ACC112 (cell line): ENCODE results near the gene ALK.

ENCODE experiments used
- H2AFZ ChIP-seq: fragments of 200-600 bp; sonication (generic); one replicate; pipeline ENCODE4 v1.6.0; 2017; ENCODE audit warnings: antibody characterized with exemption, low read length; ENCODE audit not compliant: unreplicated experiment
- H3K27ac ChIP-seq: fragments of 200-600 bp; sonication (generic); 2 replicates; pipeline ENCODE4 v1.5.1; 2014; ENCODE audit warnings: low read depth, mild to moderate bottlenecking, antibody characterized with exemption, low read length, moderate library complexity
- H3K27me3 ChIP-seq: fragments of 200-600 bp; sonication (generic); 2 replicates; pipeline ENCODE4 v1.6.1; 2014; ENCODE audit warnings: mild to moderate bottlenecking, antibody characterized with exemption, low read length, moderate library complexity, mixed read lengths; ENCODE audit not compliant: insufficient read depth
- H3K36me3 ChIP-seq: fragments of 200-600 bp; sonication (generic); 2 replicates; pipeline ENCODE4 v1.6.1; 2016; ENCODE audit warnings: mild to moderate bottlenecking, antibody characterized with exemption, low read length, moderate library complexity, mixed read lengths; ENCODE audit not compliant: insufficient read depth
- H3K4me1 ChIP-seq: fragments of 200-600 bp; sonication (generic); one replicate; pipeline ENCODE4 v1.6.1; 2016; ENCODE audit warnings: low read length, mixed read lengths; ENCODE audit not compliant: insufficient read depth, unreplicated experiment, control insufficient read depth
- H3K4me3 ChIP-seq: fragments of 200-600 bp; sonication (generic); 2 replicates; pipeline ENCODE4 v1.5.1; 2014; ENCODE audit warnings: mild to moderate bottlenecking, low read depth, low read length
- H3K79me2 ChIP-seq: fragments of 200-600 bp; sonication (generic); one replicate; pipeline ENCODE4 v1.6.0; 2016; ENCODE audit warnings: low read length; ENCODE audit not compliant: control insufficient read depth, unreplicated experiment, insufficient read depth

The ALK gene

GRCh38 chr2:29817801-29818680, 103.3 kb downstream of the ALK start:
- Histone ChIP-seq H2AFZ (no peak overlapping the region), H3K4me3 (no peak overlapping the region), H3K27ac (no peak overlapping the region), H3K27me3 (peaks cover 46% of the 10 kb centered on the region), H3K79me2 (no peaks in the 10 kb centered on the region), H3K4me1 (no peaks in the 10 kb centered on the region), H3K36me3 (no peaks in the 10 kb centered on the region)

- Histone ChIP-seq H3K36me3 (no peaks in the 10 kb centered on the region), H2AFZ (no peak overlapping the region), H3K27me3 (peaks cover 47% of the 10 kb centered on the region), H3K4me1 (no peaks in the 10 kb centered on the region), H3K27ac (no peak overlapping the region), H3K79me2 (no peaks in the 10 kb centered on the region), H3K4me3 (no peak overlapping the region)
Measured at GRCh38 chr2:29817299-29817698, 104.1 kb downstream of the ALK start.

- Histone ChIP-seq H3K79me2 (no peaks in the 10 kb centered on the region), H3K4me3 (no peak overlapping the region), H3K27ac (no peak overlapping the region), H3K4me1 (no peaks in the 10 kb centered on the region), H3K36me3 (no peaks in the 10 kb centered on the region), H2AFZ (no peak overlapping the region), H3K27me3 (peaks cover 50% of the 10 kb centered on the region)
Measured at GRCh38 chr2:29816651-29817050, 104.7 kb downstream of the ALK start.

DNA sequence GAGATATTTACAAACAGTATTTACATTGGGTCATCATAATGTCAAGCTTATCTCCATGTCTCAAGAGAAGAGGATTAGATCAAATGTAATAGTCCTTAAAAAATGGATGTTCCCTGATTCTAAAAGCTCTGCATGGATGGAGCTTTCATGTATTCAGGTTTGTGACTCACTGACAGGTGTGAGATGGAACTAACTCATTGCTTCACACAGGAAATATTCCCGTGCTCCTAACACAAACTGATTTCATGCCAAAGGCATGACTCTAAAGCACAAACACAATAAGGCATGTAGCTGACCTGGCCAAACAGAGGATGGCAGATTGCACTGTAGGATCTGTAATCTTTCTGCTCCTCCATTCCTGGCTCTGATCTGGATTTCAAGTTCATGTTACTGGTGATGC, 110.0 kb downstream of the ALK start:
- H3K36me3 ChIP-seq = no peaks in the 10 kb centered on the region
- no peaks in the 10 kb centered on the region for H3K4me1 ChIP-seq
- no peak overlapping the region for H3K27ac ChIP-seq
- H3K79me2 ChIP-seq = no peaks in the 10 kb centered on the region
- H3K27me3 ChIP-seq = peaks cover 30% of the 10 kb centered on the region
- no peak overlapping the region for H2AFZ ChIP-seq
- no peak overlapping the region for H3K4me3 ChIP-seq

DNA sequence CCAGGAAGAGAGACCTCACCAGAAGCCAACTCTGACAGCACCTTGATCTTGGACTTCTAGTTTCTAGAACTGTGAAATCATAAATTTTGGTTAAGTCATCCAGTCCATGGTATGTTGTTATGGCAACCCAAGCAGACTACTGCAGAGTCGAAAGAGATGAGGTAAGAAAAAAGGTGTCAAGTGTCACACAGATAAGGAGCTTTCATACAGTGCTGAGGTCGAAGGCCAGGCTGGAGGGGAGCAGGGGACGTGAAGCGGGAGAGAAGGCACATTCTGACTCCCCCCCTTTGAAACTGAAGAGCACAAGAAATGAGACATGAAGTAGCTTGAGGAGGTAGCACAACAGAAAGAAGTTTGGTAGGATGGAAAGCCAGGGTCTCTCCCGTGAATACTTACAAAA, 110.4 kb downstream of the ALK start:
- H3K27ac ChIP-seq = no peak overlapping the region
- H3K27me3 ChIP-seq = peaks cover 25% of the 10 kb centered on the region; the same call in 1 of the 2 replicates
- H2AFZ ChIP-seq = no peak overlapping the region
- H3K4me1 ChIP-seq = no peaks in the 10 kb centered on the region
- H3K79me2 ChIP-seq = no peaks in the 10 kb centered on the region
- no peaks in the 10 kb centered on the region for H3K36me3 ChIP-seq
- no peak overlapping the region for H3K4me3 ChIP-seq

DNA sequence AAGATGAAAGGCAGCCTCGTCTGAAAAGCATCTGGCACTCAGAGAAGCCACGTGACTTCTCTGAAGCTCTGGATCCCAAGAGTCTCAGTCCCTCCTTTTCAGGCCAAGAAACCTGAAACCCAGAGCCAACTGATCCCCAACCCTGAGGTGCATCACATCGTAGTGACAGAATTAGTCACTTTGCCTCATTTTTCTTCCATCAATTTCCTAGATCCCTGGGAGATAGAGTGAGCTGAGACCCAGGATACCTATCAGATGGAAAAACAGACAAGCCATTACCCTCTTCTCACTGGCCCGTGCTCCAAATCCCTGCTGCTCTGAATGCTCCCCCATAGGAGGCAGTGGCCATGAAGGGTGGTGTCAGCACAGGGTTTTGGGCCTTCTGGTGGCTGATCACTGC, 113.1 kb downstream of the ALK start:
- no peaks in the 10 kb centered on the region for H3K4me1 ChIP-seq
- H3K36me3 ChIP-seq = no peaks in the 10 kb centered on the region
- H2AFZ ChIP-seq = no peak overlapping the region
- no peaks in the 10 kb centered on the region for H3K79me2 ChIP-seq
- H3K27ac ChIP-seq = no peak overlapping the region
- H3K4me3 ChIP-seq = no peak overlapping the region
- H3K27me3 ChIP-seq = peaks cover 15% of the 10 kb centered on the region; the same call in 1 of the 2 replicates

DNA sequence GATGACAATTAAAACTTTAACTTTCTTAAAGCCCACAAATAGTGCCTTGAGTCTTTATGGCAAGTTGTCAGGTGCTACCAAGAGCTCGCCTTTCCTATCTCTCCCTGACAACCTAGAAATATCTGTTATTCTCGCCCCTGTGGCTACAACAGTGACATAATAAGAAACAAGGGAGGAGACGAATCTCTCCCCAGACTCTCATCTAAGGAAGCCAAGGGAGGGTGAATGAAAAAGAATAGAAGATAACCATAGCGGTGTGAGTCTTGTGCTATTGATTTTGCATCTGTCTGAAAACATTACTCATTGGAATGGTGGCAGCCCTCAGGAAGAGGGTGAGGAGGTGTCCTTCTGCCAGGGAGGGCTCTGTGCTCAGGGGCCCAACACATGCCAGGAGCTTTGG, 114.3 kb downstream of the ALK start:
- Histone ChIP-seq H3K27ac (no peak overlapping the region), H3K36me3 (no peaks in the 10 kb centered on the region), H3K79me2 (no peaks in the 10 kb centered on the region), H3K27me3 (peaks cover 10% of the 10 kb centered on the region; the same call in 1 of the 2 replicates), H3K4me3 (no peak overlapping the region), H3K4me1 (no peaks in the 10 kb centered on the region), H2AFZ (no peak overlapping the region)

DNA sequence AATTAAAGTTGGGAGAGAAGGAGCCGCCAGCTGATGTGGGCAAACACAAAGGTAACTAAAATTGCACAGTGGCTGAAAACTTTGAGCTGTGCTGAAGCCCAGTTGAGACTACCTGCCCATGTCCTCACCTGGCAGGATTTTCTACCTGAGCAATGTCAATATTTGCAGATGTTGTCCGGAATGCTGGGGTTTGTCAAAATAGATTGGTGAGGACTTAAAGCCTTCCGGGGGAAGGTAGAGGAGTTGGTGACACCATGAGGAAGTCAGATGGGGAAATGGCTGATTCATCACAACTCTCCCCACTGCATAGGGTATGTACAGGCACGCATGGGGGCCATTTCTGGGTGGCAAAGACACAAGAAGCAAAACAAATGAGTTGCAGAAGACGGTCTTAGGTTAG, 114.9 kb downstream of the ALK start:
- Histone ChIP-seq H3K4me1 (no peaks in the 10 kb centered on the region), H3K27ac (no peak overlapping the region), H3K27me3 (peaks cover 8% of the 10 kb centered on the region; the same call in 1 of the 2 replicates), H3K36me3 (no peaks in the 10 kb centered on the region), H2AFZ (no peak overlapping the region), H3K79me2 (no peaks in the 10 kb centered on the region), H3K4me3 (no peak overlapping the region)

GRCh38 chr2:29804671-29805070, 116.7 kb downstream of the ALK start:
- Histone ChIP-seq H3K4me1 (no peaks in the 10 kb centered on the region), H3K36me3 (no peaks in the 10 kb centered on the region), H3K4me3 (no peak overlapping the region), H3K79me2 (no peaks in the 10 kb centered on the region), H2AFZ (no peak overlapping the region), H3K27ac (no peak overlapping the region), H3K27me3 (peaks cover 25% of the 10 kb centered on the region; the same call in 1 of the 2 replicates)

- no peaks in the 10 kb centered on the region for H3K79me2 ChIP-seq
- peaks cover 33% of the 10 kb centered on the region for H3K27me3 ChIP-seq
- no peak overlapping the region for H3K4me3 ChIP-seq
- H3K27ac ChIP-seq = no peak overlapping the region
- no peak overlapping the region for H2AFZ ChIP-seq
- H3K4me1 ChIP-seq = no peaks in the 10 kb centered on the region
- H3K36me3 ChIP-seq = no peaks in the 10 kb centered on the region
Measured at GRCh38 chr2:29803537-29803936, 117.8 kb downstream of the ALK start.

DNA sequence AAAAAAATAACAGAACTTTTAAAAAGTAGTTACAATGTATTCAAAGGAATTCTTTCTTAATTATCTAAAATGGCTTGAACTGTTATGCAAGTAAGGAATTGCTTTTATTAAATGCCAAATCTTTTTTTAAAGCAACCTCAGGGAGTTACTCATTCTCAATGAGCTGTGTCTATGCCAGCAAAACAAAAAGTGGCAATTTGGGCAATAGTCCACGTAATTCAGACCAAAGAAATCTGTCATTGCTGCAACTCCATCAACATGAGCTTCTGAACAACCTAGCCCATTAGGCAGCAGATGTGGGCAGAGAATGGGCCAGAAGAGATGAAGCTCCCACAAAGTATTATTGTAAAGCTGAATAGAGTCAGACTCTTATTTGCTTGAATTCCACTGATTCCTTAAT, 118.4 kb downstream of the ALK start:
- Histone ChIP-seq H2AFZ (no peak overlapping the region), H3K27me3 (peaks cover 33% of the 10 kb centered on the region)

More for the DNA sequence above, 118.4 kb downstream of the ALK start:
- H3K4me3 ChIP-seq = no peak overlapping the region
- no peaks in the 10 kb centered on the region for H3K4me1 ChIP-seq
- no peaks in the 10 kb centered on the region for H3K79me2 ChIP-seq
- no peak overlapping the region for H3K27ac ChIP-seq
- no peaks in the 10 kb centered on the region for H3K36me3 ChIP-seq
